OCI-M1 (cell line): Measurements from ENCODE around the gene LMO1.
A peak's percentile ranks its signal among the peaks of the same experiment; 100 is the strongest.

Source experiments
- DNase-seq: peaks from one replicate; lab custom pipeline; 2025; lab: John Stamatoyannopoulos, UW

The LMO1 gene

DNA sequence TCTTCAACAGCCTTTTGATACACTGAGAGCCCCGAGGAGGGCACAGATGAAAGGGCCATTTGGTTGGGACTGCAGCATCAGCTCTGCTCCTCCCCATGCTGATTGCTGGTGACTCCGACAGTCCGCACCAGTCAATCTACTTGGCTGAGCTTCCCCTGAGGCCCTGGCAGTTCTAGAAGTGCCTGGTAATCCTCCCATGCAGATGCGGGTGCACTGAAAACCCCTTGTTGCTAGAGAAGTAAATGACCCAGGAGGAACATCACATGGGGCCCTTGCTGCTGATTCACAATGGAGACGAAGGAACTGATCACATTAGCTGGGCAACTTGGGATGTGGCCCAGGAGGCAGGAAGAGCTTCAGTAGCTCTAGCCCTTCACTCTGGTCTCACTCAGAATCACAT is 59.7 kb downstream of the LMO1 start:
- no peak for DNase-seq

DNA sequence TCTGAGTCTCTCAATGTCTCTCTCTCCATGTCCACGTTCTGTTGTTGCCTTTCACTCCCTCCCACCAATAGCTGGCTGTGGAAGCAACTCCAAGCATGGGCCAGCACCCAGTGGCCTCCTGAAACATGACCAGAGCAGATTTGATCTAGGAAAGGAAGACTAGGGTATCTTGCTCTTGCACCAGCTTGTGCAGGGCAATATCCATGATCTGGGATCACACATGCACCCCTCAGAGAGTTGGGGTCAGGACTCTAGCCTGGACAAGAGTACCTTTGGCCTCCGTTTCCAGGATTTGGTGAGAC is 60.3 kb downstream of the LMO1 start:
- no peak for DNase-seq

DNA sequence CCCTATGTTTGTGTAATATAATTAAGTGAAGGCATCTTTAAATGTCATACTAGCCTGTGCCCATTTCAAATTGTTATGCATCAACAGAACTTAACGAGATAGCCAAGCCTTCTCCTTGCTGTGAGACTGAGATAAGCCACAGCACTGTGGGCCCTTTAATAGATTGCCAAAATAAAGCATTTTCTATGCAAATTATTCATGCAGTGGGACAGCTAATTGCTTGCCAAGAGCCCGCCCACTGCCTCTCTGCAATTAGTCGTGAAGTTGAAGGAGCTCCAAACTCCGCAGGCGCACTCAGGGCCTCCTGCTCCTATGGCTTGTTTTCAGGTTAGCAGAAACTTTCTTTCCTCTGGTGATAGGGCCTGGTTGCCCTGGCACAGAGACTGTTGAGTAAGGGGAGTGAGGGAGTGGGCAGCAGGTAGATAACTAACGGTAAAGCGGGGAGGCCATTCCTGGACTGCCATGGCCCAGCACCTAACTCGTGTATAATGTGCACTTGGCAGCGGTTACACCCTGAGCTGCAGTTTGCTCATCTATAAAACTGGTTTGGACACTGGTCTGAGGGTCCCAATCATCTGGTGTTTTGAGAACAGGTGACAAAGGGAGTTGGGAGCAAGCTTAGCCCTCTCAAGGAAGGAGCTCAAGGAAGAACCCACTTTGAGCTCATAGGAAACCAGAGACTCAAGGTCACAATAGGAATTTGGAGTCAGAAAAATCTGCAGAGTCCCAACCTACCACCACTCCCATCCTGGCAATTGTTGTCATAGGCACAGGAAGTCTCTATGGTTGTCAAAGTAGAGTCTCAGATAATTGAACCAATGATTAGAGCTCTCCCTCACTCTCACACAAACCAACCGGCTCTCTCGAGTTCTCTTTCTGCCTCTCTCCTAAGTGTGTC is 60.9 kb downstream of the LMO1 start:
- DNase-seq: peak; percentile 29

DNA sequence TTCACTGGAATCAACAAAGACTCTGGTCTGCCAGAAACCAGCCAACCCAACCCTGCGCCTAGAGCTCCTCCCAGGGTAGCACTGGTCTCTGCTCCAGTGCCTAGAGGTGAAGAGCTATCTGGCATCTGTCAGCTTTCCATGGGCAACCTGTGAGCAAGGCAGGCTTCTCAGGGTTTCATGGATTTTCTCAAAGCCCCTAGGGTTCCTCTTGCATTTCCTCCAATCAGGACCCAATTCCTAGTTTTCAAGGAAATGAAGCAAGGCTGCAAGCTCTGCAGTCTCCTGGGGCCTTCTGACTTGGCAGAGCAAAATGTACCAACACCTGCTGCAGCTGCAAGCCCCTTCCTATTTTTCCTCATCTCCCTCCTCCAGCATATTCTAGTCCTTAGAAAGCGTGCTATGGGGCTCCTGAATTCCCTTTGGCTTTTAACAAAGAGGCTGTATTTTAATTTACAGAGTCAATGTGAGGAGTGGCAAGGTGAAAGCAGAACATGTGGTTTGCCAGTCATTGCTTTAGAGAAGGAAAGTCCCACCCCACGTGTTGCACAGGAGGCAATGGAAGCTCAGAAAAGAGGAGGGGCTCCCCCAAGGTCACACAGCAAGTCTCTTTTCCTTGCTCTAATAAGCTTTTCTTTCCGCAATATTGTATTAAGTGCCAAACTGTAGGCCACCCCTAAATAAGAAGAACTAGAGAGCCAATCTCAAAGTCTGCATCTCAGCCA is 61.9 kb downstream of the LMO1 start:
- DNase-seq: no peak

DNA sequence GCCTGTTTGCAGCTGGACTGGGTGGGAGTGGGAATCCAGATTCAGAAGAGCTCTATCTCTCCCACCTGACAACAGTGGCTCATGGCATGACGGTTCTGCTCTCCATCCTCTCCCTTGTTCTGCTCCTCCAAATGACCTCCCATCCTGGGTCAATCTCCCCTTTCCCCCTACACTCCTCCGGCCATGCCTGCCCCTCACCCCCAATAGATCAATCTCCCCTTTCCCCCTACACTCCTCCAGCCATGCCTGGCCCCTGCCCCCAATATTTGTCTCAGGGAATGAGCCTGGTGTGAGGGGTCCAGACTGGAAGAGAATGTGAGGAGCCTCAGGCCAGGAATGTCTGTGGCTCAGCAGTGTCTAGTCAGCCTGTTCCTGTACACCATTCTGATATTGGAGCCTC is 64.0 kb downstream of the LMO1 start:
- no peak for DNase-seq

DNA sequence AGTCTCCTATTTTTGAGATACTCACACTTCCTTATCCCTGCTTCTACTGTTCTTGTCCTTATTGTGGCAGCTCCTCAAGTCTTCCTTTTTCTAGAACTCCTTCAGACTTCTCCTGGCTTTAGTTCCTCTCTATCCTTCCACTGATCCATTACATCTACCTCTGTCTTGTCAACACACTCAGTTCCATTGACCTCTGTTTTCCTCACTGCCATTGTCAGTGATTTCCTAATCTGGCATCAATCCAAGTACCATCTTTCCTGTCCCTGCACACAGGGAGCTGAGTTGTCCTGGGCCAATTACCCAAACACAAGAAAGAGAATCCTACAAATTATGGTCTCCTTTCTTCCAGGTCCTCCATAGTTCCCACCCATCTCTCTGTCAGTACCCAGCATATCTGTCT is 66.9 kb downstream of the LMO1 start:
- no peak for DNase-seq

DNA sequence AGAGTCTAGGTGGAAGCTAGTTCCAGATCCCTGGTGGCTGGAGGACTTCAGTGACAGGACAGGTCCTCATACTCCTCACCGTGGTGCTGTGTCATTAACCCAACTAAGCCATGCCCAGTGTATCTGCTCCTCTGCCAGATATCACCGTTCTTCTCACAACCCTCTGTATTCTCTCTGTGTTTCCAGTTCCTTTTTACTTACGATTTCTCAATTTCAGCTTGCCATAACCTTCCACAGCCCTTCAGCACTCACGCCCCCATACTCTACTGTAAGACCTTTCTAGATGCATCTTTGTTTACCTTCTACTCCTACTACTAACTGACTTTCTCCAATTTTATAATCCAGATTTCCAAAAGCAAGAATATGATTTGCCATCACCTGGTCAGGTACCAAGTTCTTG is 68.7 kb downstream of the LMO1 start:
- no peak for DNase-seq

DNA sequence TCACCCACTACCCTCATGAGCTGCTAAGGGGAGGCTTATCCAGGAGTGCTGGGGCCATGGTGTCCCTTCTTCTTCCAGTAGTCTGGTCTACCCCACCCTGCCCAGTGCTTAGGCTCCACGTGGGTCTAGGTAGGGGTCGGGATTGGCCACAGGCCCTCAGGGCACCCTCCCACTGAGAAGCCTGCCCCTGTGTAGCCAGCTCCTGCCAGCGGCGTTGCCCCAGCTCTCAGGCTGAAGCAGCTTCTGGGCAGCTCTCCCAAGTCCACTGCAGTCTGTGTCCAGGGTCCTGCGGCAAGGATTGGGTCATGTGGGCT is 70.8 kb downstream of the LMO1 start:
- DNase-seq: no peak

DNA sequence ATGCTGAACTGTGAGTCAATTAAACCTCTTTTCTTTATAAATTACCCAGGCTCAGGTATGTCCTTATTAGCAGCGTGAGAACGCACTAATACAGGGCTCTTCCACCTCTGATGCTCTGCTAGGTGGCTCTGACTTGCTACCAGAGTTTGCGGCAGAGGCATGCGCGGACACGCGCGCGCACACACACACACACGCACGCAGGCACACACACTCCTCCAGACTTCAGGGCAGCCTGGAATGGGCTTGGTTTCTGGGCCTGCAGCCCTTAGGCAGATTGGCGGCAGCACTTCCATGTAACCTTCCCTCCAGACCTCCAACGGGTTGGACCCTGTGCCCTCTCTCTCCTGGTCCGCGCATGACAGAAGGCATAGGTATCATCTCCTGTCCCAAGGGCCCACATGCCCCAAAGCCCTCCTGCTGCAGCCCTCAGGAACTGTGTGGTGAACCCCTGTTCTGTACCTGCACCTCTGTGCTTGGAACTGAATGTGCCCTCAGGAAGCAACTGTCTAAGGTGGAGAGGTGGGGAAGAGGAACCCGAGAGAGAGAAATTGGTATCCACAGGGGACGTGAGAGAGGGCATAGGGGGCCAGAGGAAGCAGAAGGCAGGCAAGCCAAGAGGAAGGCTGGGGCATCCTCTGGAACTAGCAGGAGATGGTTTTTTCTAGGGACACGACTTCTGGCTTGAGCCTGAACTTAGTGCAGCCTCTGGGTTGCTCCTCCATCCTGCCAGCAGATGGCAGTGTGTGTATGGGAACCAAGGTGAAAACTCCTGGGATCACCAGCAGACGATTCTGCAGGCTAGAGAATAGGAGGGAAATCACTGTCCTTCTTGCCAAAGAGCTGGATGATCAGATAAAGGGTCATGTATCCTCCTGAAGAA is 71.4 kb downstream of the LMO1 start:
- DNase-seq: peak; percentile 73

DNA sequence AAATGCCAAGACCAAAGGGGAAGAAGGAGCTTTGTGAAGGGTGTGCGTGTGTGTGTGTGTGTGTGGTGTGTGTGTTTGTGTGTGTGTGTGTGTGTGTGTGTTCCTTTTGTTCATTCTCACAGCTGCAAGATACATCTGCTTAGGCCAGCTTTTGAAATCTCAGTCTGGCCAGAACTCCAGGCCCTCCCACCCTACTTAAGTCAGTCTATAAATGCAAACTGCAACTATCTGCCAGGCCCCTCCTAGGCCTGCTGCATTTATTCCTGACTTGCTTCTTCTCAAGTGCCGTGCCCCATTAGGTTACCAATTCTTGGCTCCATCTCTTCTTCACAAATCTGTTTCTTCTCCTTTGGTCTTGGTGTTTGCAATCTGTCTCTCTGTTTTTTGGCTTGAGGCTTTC is 73.2 kb downstream of the LMO1 start:
- DNase-seq: no peak

DNA sequence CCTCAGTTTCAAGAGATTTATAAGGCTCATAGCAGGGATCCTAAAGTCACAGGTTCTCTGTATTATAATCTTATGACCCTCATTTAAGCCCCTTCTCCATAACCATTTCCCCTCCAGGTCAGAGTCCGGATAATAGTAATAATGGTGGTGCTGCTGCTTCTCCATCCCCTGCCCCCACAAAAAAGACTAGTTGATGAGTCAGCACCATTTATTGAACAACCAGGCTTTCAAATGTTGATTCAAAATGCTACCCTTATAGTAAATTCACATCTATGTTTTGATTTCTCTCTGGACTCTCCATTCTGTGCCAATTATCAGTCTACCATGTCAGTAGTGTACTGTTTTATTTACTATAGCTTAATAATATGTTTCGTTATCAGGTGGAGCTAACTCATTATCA is 77.2 kb downstream of the LMO1 start:
- DNase-seq: no peak

DNA sequence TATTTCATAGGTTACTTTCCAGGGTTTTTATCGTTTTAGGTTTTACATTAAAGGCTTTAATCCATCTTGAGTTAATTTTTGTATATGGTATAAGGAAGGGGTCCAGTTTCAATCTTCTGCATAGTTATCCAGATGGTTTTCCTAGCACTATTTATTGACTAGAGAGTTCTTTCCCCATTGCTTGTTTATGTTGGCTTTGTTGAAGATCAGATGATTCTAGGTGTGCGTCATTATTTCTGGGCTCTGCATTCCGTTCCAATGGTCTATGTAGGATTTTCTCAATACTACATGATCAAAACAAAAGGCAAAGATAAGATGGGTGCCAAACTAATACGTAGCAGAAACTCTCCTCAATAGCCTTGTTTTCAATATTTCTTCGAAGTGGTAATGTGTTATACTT is 80.6 kb downstream of the LMO1 start:
- no peak for DNase-seq

DNA sequence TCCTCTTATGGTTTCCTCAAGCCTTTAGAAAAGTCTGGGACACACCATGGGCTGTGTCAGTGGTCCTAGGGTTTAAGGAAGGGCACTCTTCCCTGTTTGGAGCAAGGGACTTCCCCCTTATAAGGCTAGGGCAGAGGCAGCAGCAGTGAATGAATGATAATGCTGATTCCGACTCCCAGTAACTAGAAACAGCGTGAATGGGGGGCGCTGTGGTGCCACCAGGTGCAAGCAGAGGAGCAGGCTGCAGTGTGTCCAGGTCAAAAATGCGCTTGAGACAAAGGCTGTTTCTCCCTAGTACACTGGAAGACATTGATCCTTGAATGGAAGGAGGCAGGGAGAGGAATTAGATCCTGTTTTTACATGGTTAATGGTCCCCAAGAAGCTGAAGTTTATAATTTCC is 83.2 kb downstream of the LMO1 start:
- DNase-seq: no peak

DNA sequence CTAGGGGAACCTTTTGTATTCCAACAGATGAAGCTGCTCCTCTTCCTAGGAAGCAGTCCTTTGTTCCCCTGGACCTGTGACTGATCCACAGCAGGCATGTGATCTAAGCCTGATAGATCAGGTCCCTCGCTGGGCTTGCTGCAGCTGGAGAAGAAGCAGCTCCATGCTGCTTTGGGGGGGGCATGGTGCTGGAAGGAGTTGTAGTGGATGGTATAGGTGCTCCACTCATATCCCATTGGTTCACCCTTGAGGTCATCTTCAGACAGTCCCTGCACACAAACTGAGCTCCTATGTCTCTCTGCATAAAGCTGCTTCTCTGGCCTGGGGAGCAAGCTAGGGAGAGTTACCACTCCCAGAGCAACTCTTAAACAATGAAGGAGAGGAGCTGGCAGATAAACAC is 85.4 kb downstream of the LMO1 start:
- no peak for DNase-seq

DNA sequence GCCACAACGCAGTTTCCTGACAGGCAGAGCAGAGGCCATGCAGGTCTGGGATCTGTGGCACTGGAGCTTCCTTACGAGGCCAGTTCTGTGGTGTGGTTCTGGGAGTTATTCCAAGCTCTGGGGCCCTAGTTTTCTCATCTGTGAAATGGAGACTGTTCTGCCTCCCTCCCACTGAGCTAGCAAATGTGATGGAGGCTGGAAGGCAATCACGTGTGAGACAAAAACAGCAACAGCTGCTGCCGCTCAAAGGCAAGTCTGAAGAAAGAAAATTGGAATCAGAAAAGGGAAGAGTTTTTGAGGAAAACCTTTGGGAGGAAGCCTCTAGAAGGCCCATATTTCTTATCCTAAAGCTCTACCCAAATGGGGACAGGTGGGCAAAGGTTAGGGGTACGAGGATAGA is 86.5 kb downstream of the LMO1 start:
- no peak for DNase-seq
